DOHH2 (cell line): ENCODE data around the gene ASPN.

Experiments
- H3F3A ChIP-seq: fragments of 200-600 bp; sonication (generic), shearing (Covaris generic); 2 replicates; pipeline ENCODE4 v1.6.0; 2016; ENCODE audit warnings: antibody characterized with exemption, mild to moderate bottlenecking; ENCODE audit not compliant: control insufficient read depth, insufficient read depth
- H3K27ac ChIP-seq: fragments of 200-600 bp; sonication (generic); 2 replicates; pipeline ENCODE4 v1.5.1; 2014; ENCODE audit warnings: low read depth, mild to moderate bottlenecking, low read length, moderate library complexity
- H3K27me3 ChIP-seq: fragments of 200-600 bp; sonication (generic); 2 replicates; pipeline ENCODE4 v1.6.1; 2014; ENCODE audit warnings: mild to moderate bottlenecking, low read length, mixed read lengths; ENCODE audit not compliant: control insufficient read depth
- H3K36me3 ChIP-seq: fragments of 200-600 bp; sonication (generic); 2 replicates; pipeline ENCODE4 v1.6.1; 2014; ENCODE audit warnings: mild to moderate bottlenecking, low read length, moderate library complexity, mixed read lengths; ENCODE audit not compliant: control insufficient read depth
- H3K4me1 ChIP-seq: fragments of 200-600 bp; sonication (generic); 2 replicates; pipeline ENCODE4 v1.6.1; 2014; ENCODE audit warnings: mild to moderate bottlenecking, low read length, mixed read lengths; ENCODE audit not compliant: control insufficient read depth
- H3K4me2 ChIP-seq: fragments of 200-600 bp; sonication (generic); 2 replicates; pipeline ENCODE4 v1.6.0; 2014; ENCODE audit warnings: mild to moderate bottlenecking, low read length, moderate library complexity
- H3K4me3 ChIP-seq: fragments of 200-600 bp; sonication (generic); 2 replicates; pipeline ENCODE4 v1.5.1; 2014; ENCODE audit warnings: mild to moderate bottlenecking, low read length, mixed read lengths
- H3K79me2 ChIP-seq: fragments of 200-600 bp; sonication (generic); 2 replicates; pipeline ENCODE4 v1.6.1; 2014; ENCODE audit warnings: mild to moderate bottlenecking, low read length, mixed read lengths; ENCODE audit not compliant: control insufficient read depth
- H3K9me2 ChIP-seq: fragments of 200-600 bp; sonication (generic); replicated peaks from 2 replicates; pipeline ENCODE4 v1.6.1; 2014; ENCODE audit warnings: mild to moderate bottlenecking, low read length, mixed read lengths; ENCODE audit not compliant: control insufficient read depth
- H3K9me3 ChIP-seq: fragments of 200-600 bp; sonication (generic); 2 replicates; pipeline ENCODE4 v1.6.1; 2014; ENCODE audit warnings: antibody characterized with exemption, low read length, mixed read lengths; ENCODE audit not compliant: control insufficient read depth, insufficient read depth
- H4K20me1 ChIP-seq: fragments of 200-600 bp; sonication (generic); 2 replicates; pipeline ENCODE4 v1.6.0; 2014; ENCODE audit warnings: low read depth, mild to moderate bottlenecking, antibody characterized with exemption, low read length, moderate library complexity; ENCODE audit not compliant: control insufficient read depth, insufficient read depth
- EZH2phosphoT487 ChIP-seq: fragments of 200-600 bp; sonication (generic); IDR thresholded peaks from 2 replicates; pipeline ENCODE4 v1.6.1; 2017; ENCODE audit warnings: borderline replicate concordance, mild to moderate bottlenecking, antibody characterized with exemption, low read length, moderate library complexity, mixed read lengths
- TF ChIP-seq, protein P1 (sequence below): fragments of 200-600 bp; sonication (generic); IDR thresholded peaks from one replicate; pipeline ENCODE4 v1.5.1; 2014; ENCODE audit warnings: antibody characterized with exemption, mild to moderate bottlenecking, low read depth, low read length; ENCODE audit not compliant: poor library complexity, severe bottlenecking

The ASPN gene

DNA sequence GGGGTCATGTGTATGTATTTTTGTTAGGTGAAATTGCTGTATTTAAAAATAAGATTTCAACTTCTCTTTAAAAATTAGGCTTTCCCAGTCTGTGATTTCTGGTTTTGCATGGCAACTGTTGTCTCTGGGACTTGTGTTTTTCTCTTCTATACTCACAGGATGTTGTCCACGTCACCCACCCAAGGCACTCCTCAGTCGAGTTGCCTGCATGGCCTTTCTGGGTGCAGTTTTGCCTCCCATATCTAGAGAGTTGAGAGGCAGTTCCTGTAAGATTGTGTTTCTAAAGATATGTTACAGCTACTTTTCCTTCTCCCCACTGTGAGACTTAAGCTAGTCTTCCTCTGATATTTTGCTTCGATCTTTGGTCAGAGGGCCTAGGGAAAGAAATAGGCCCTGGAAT lies 2.3 kb upstream of the ASPN start:
- no peaks in the 10 kb centered on the region for H3F3A ChIP-seq
- H3K27me3 ChIP-seq, result no peaks in the 10 kb centered on the region
- H3K36me3 ChIP-seq, result no peaks in the 10 kb centered on the region
- H3K4me1 ChIP-seq, result no peaks in the 10 kb centered on the region
- no peaks in the 10 kb centered on the region for H3K9me2 ChIP-seq
- TF ChIP-seq, protein P1, sequence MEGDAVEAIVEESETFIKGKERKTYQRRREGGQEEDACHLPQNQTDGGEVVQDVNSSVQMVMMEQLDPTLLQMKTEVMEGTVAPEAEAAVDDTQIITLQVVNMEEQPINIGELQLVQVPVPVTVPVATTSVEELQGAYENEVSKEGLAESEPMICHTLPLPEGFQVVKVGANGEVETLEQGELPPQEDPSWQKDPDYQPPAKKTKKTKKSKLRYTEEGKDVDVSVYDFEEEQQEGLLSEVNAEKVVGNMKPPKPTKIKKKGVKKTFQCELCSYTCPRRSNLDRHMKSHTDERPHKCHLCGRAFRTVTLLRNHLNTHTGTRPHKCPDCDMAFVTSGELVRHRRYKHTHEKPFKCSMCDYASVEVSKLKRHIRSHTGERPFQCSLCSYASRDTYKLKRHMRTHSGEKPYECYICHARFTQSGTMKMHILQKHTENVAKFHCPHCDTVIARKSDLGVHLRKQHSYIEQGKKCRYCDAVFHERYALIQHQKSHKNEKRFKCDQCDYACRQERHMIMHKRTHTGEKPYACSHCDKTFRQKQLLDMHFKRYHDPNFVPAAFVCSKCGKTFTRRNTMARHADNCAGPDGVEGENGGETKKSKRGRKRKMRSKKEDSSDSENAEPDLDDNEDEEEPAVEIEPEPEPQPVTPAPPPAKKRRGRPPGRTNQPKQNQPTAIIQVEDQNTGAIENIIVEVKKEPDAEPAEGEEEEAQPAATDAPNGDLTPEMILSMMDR, result no peak
- TF ChIP-seq EZH2phosphoT487, result no peak
- no peaks in the 10 kb centered on the region for H3K9me3 ChIP-seq
- H3K4me2 ChIP-seq, result no peak overlapping the region
- H3K79me2 ChIP-seq, result no peaks in the 10 kb centered on the region
- H4K20me1 ChIP-seq, result no peaks in the 10 kb centered on the region
- no peak overlapping the region for H3K27ac ChIP-seq
- no peak overlapping the region for H3K4me3 ChIP-seq

DNA sequence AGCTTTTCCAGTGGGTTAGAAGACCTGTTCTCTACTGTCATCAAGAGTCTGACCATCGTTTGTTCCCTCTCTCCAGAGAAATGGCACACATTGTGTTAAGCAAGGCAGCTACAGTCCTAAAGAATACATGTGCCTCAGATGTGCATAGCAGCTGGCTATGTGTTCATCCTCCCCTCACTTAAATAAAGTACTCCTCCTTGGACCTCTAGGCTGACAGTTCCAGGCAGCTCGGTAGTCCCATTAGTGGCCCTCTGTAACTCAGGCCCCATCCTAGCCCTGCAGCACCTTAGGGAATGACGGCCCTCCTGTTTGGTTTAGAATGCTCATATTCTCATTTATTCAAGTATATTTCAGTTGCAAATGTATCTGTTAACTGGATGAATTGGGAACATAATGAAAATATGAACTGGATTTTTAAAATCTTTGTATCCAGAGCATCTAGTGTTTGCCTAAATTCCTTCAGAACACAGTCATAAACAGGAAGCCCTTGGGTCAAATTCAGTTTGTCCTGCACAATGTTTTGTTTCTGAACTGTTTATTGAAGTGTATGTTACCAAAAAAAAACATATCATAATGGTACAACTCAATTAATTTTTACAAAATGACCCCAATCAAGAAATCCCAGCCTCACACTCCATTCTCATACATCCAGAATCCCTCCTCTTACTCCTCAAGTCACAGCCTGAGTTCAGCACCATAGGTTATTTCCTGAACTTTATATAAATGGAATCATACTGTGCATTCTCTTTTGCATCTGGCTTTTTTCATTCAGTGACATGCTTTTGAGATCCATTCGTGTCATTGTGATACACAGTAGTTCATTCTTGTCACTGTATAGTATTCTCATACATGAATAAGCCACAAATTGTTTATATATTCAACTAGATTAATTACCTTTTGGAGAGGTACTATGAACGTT lies 1.6 kb upstream of the ASPN start:
- no peaks in the 10 kb centered on the region for H3K36me3 ChIP-seq
- H4K20me1 ChIP-seq, result no peaks in the 10 kb centered on the region
- no peak overlapping the region for H3K4me2 ChIP-seq
- no peak overlapping the region for H3K4me3 ChIP-seq
- TF ChIP-seq, protein P1, result no peak
- TF ChIP-seq EZH2phosphoT487, result no peak
- H3K79me2 ChIP-seq, result no peaks in the 10 kb centered on the region
- no peaks in the 10 kb centered on the region for H3K27me3 ChIP-seq
- H3F3A ChIP-seq, result no peaks in the 10 kb centered on the region
- no peaks in the 10 kb centered on the region for H3K4me1 ChIP-seq
- H3K27ac ChIP-seq, result no peak overlapping the region
- H3K9me2 ChIP-seq, result no peaks in the 10 kb centered on the region
- no peaks in the 10 kb centered on the region for H3K9me3 ChIP-seq

DNA sequence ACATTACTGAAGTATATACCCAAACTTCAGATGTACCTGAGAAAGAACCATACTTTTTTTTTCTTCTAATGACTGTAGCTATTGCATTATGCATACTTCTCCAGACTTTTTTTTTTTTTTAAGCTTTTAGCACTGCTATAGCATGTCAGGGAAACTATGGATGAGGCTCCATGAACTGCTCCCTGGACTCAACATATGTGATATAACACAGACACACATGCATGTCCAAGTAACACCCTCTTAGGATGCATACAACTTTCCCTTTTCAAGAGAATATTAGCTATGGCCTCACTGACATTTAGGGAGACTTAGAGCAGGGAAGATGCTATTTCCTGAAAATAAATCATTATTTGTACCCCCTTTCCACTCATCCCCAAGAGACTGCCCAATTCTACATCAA lies 499 bp upstream of the ASPN start:
- H3K27ac ChIP-seq, result no peak overlapping the region
- no peak for TF ChIP-seq EZH2phosphoT487
- TF ChIP-seq, protein P1, result no peak
- H3K4me3 ChIP-seq, result no peak overlapping the region
- H3F3A ChIP-seq, result no peaks in the 10 kb centered on the region
- no peaks in the 10 kb centered on the region for H3K36me3 ChIP-seq
- H3K9me2 ChIP-seq, result no peaks in the 10 kb centered on the region
- H3K4me2 ChIP-seq, result no peak overlapping the region
- H3K79me2 ChIP-seq, result no peaks in the 10 kb centered on the region
- no peaks in the 10 kb centered on the region for H3K9me3 ChIP-seq
- no peaks in the 10 kb centered on the region for H3K4me1 ChIP-seq
- H4K20me1 ChIP-seq, result no peaks in the 10 kb centered on the region
- H3K27me3 ChIP-seq, result no peaks in the 10 kb centered on the region
